ENCODE results near the gene XPR1.

- TF ChIP-seq CTCF (IDR thresholded peaks at IDR 0.05) (no peak), REST (IDR thresholded peaks at IDR 0.05; ENCODE audit: insufficient read depth in 1 of 2, low read depth in 2 of 2, low read length in 1 of 2) (no peak), POLR2AphosphoS5 (IDR thresholded peaks at IDR 0.05; ENCODE audit: low read depth, low read length) (no peak)
Observed at GRCh38 chr1:180839547-180839946, 207.7 kb downstream of the XPR1 start.
